ENCODE measurements around the gene HSPB1.

Gene HSPB1

GRCh38 chr7:76338298-76339084 is 36.0 kb downstream of the HSPB1 start:
- Histone ChIP-seq H3K4me3 (no peak overlapping the region), H3K27ac (peak overlapping the region in 1 of 2 donors; percentile 31)
- no peak for DNase-seq (ENCODE audit: low spot score)
- no peak for TF ChIP-seq CTCF (IDR thresholded peaks at IDR 0.05)

- no peak for DNase-seq (ENCODE audit: low spot score)
- Histone ChIP-seq H3K4me3 (no peak overlapping the region), H3K27ac (peak overlapping the region; percentile 58 to 87)
- TF ChIP-seq CTCF (IDR thresholded peaks at IDR 0.05) = no peak
Measured at GRCh38 chr7:76340617-76341131, 38.2 kb downstream of the HSPB1 start.

GRCh38 chr7:76342222-76342621 is 39.7 kb downstream of the HSPB1 start:
- no peak for TF ChIP-seq CTCF (IDR thresholded peaks at IDR 0.05)
- Histone ChIP-seq H3K27ac (no peak overlapping the region), H3K4me3 (no peak overlapping the region)
- DNase-seq (ENCODE audit: low spot score) = no peak

GRCh38 chr7:76343294-76343930 is 40.9 kb downstream of the HSPB1 start:
- H3K27ac ChIP-seq = no peak overlapping the region
- DNase-seq (ENCODE audit: low spot score) = no peak
- no peak for TF ChIP-seq CTCF (IDR thresholded peaks at IDR 0.05)
- H3K4me3 ChIP-seq = no peak overlapping the region

GRCh38 chr7:76343931-76344321 is 41.5 kb downstream of the HSPB1 start:
- Histone ChIP-seq H3K4me3 (no peak overlapping the region), H3K27ac (no peak overlapping the region)
- TF ChIP-seq CTCF (IDR thresholded peaks at IDR 0.05) = no peak
- no peak for DNase-seq (ENCODE audit: low spot score)

GRCh38 chr7:76346097-76346496 is 43.6 kb downstream of the HSPB1 start:
- TF ChIP-seq CTCF (IDR thresholded peaks at IDR 0.05) = no peak
- no peak overlapping the region for H3K4me3 ChIP-seq
- H3K27ac ChIP-seq = peak overlapping the region in 1 of 2 donors; percentile 32
- DNase-seq (ENCODE audit: low spot score) = no peak
